Stimulated activated CD8-positive, alpha-beta memory T cell treated with anti-CD3 and anti-CD28 coated beads, Interleukin-7, amount 100 ng/mL, for 48 hours (primary cell): Measurements from ENCODE around the gene TARS2.

Source experiments
- DNase-seq, 2 donors: peaks; one replicate each; pipeline ENCODE4 v3.0.0-alpha.2; 2020; ENCODE audit warnings: low read depth in 1 of 2; ENCODE audit errors: extremely low read depth in 1 of 2

TARS2 gene

GRCh38 chr1:150486966-150487762 lies at the start of gene TARS2:
TSS of gene TARS2 (plus strand) at chr1:150487419. CDS start at chr1:150487451, 32 bp downstream.
- DNase-seq, result peak; percentile 79 to 94

- no peak for DNase-seq
These were observed 46.1 kb upstream of the TARS2 start for GRCh38 chr1:150441121-150441520.

- no peak for DNase-seq
These were observed 43.0 kb upstream of the TARS2 start for GRCh38 chr1:150444232-150444631.

- DNase-seq, result no peak
These were observed 31.0 kb upstream of the TARS2 start for GRCh38 chr1:150456146-150456647.

GRCh38 chr1:150464422-150464826 lies 22.8 kb upstream of the TARS2 start:
- DNase-seq, result peak; percentile 20 to 50

GRCh38 chr1:150466964-150467363 lies 20.3 kb upstream of the TARS2 start:
- DNase-seq, result no peak

- no peak for DNase-seq
These were observed 17.9 kb upstream of the TARS2 start for GRCh38 chr1:150469291-150469690.

- DNase-seq, result no peak
These were observed 14.5 kb upstream of the TARS2 start for GRCh38 chr1:150472601-150473200.

GRCh38 chr1:150473659-150474058 lies 13.6 kb upstream of the TARS2 start:
- no peak for DNase-seq

GRCh38 chr1:150474869-150475268 lies 12.3 kb upstream of the TARS2 start:
- DNase-seq, result no peak

- DNase-seq, result no peak
These were observed 10.5 kb upstream of the TARS2 start for GRCh38 chr1:150476754-150477153.

- DNase-seq, result no peak
These were observed 9.9 kb upstream of the TARS2 start for GRCh38 chr1:150477320-150477719.

- DNase-seq, result no peak
These were observed 9.5 kb upstream of the TARS2 start for GRCh38 chr1:150477733-150478132.

GRCh38 chr1:150479370-150479769 lies 7.8 kb upstream of the TARS2 start:
- no peak for DNase-seq

- no peak for DNase-seq
These were observed 7.3 kb upstream of the TARS2 start for GRCh38 chr1:150479927-150480352.

- no peak for DNase-seq
These were observed 2.8 kb upstream of the TARS2 start for GRCh38 chr1:150484431-150484830.

GRCh38 chr1:150484861-150485260 lies 2.4 kb upstream of the TARS2 start:
- DNase-seq, result no peak

- DNase-seq, result no peak
These were observed 520 bp downstream of the TARS2 start for GRCh38 chr1:150487763-150488115.

- DNase-seq, result no peak
These were observed 6.0 kb downstream of the TARS2 start for GRCh38 chr1:150493175-150493574.

- no peak for DNase-seq
These were observed 11.1 kb downstream of the TARS2 start for GRCh38 chr1:150498342-150498741.

- no peak for DNase-seq
These were observed 18.2 kb downstream of the TARS2 start for GRCh38 chr1:150505431-150505830.
